ENCODE measurements around the gene MRPL17.

DNA sequence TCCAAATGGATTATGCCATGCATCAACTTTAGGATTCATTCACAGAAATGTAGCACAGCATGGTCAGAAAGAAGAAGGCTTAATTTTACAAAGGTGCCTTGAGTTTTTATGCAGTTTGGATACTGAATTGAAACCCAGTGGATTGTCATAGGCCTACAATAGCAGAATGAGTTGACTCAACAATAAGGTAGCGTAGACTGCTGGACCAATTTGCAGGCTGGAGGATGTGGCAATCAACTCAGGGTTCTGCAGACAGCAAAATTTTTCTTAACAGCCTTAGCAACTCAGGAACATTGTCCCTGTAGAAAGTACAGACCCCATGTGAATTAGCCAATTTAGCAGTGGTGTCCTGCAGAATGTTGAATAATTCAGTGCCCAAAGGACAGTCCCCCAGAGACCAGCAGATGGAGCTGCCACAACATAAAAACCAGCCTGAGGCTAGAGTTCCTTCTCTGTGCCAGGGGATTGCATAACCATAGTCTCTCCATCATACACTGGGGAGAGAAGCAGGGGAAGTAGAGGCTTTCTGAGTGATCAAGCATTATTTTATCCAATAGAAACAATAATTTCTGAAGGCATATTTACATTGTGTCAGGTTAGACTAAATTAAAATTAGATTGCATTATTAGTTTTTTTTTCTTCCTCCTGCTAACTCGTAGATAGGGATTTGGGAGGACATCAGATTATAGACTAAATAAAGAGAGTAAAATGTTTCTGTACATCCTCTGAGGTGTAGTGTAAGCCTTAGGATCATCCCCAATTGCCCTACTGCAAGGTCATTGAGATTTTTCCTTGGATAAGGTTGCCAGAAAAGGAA lies 20.3 kb upstream of the MRPL17 start:
- TF ChIP-seq, protein P1, sequence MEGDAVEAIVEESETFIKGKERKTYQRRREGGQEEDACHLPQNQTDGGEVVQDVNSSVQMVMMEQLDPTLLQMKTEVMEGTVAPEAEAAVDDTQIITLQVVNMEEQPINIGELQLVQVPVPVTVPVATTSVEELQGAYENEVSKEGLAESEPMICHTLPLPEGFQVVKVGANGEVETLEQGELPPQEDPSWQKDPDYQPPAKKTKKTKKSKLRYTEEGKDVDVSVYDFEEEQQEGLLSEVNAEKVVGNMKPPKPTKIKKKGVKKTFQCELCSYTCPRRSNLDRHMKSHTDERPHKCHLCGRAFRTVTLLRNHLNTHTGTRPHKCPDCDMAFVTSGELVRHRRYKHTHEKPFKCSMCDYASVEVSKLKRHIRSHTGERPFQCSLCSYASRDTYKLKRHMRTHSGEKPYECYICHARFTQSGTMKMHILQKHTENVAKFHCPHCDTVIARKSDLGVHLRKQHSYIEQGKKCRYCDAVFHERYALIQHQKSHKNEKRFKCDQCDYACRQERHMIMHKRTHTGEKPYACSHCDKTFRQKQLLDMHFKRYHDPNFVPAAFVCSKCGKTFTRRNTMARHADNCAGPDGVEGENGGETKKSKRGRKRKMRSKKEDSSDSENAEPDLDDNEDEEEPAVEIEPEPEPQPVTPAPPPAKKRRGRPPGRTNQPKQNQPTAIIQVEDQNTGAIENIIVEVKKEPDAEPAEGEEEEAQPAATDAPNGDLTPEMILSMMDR (IDR thresholded peaks at IDR 0.05 in 2 of 3, conservative IDR thresholded peaks at IDR 0.05 in 1 of 3; ENCODE audit: control insufficient read depth in 2 of 3, extremely low read depth in 1 of 3, insufficient read depth in 1 of 3, low read depth in 3 of 3, low read length in 3 of 3): peak; percentile 32 to 47 (median 34); a peak in 4 of 6 replicates
- TF ChIP-seq ZZZ3 (IDR thresholded peaks at IDR 0.05; ENCODE audit: control insufficient read depth, insufficient read length, low read depth) (no peak), RCOR1 (conservative IDR thresholded peaks at IDR 0.05; ENCODE audit: low read depth, low read length) (no peak), RAD21 (IDR thresholded peaks at IDR 0.05; ENCODE audit: insufficient read depth, low read depth, low read length) (peak; percentile 55), ETV6 (conservative IDR thresholded peaks at IDR 0.05 in 1 of 2, IDR thresholded peaks at IDR 0.05 in 1 of 2; ENCODE audit: borderline replicate concordance in 1 of 2, low read depth in 1 of 2) (no peak), EGR1 (IDR thresholded peaks at IDR 0.05; ENCODE audit: borderline replicate concordance in 1 of 2, low read depth in 2 of 2, low read length in 2 of 2) (no peak), NFYB (IDR thresholded peaks at IDR 0.05; ENCODE audit: insufficient read depth, low read depth, low read length) (no peak)
- TF ChIP-seq, protein P2, sequence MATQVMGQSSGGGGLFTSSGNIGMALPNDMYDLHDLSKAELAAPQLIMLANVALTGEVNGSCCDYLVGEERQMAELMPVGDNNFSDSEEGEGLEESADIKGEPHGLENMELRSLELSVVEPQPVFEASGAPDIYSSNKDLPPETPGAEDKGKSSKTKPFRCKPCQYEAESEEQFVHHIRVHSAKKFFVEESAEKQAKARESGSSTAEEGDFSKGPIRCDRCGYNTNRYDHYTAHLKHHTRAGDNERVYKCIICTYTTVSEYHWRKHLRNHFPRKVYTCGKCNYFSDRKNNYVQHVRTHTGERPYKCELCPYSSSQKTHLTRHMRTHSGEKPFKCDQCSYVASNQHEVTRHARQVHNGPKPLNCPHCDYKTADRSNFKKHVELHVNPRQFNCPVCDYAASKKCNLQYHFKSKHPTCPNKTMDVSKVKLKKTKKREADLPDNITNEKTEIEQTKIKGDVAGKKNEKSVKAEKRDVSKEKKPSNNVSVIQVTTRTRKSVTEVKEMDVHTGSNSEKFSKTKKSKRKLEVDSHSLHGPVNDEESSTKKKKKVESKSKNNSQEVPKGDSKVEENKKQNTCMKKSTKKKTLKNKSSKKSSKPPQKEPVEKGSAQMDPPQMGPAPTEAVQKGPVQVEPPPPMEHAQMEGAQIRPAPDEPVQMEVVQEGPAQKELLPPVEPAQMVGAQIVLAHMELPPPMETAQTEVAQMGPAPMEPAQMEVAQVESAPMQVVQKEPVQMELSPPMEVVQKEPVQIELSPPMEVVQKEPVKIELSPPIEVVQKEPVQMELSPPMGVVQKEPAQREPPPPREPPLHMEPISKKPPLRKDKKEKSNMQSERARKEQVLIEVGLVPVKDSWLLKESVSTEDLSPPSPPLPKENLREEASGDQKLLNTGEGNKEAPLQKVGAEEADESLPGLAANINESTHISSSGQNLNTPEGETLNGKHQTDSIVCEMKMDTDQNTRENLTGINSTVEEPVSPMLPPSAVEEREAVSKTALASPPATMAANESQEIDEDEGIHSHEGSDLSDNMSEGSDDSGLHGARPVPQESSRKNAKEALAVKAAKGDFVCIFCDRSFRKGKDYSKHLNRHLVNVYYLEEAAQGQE (IDR thresholded peaks at IDR 0.05; ENCODE audit: low read depth, low read length): no peak
- TF ChIP-seq, protein P3, sequence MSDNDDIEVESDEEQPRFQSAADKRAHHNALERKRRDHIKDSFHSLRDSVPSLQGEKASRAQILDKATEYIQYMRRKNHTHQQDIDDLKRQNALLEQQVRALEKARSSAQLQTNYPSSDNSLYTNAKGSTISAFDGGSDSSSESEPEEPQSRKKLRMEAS (IDR thresholded peaks at IDR 0.05; ENCODE audit: low read depth, low read length): no peak
- TF ChIP-seq, protein P4, sequence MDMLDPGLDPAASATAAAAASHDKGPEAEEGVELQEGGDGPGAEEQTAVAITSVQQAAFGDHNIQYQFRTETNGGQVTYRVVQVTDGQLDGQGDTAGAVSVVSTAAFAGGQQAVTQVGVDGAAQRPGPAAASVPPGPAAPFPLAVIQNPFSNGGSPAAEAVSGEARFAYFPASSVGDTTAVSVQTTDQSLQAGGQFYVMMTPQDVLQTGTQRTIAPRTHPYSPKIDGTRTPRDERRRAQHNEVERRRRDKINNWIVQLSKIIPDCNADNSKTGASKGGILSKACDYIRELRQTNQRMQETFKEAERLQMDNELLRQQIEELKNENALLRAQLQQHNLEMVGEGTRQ (IDR thresholded peaks at IDR 0.05; ENCODE audit: borderline replicate concordance, low read depth, low read length): no peak
- TF ChIP-seq, protein P5, sequence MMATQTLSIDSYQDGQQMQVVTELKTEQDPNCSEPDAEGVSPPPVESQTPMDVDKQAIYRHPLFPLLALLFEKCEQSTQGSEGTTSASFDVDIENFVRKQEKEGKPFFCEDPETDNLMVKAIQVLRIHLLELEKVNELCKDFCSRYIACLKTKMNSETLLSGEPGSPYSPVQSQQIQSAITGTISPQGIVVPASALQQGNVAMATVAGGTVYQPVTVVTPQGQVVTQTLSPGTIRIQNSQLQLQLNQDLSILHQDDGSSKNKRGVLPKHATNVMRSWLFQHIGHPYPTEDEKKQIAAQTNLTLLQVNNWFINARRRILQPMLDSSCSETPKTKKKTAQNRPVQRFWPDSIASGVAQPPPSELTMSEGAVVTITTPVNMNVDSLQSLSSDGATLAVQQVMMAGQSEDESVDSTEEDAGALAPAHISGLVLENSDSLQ (IDR thresholded peaks at IDR 0.05): no peak

All from GM12878 (cell line).